ENCODE data around the gene PDE7B. TPM values are rescaled to one million over a fixed set of nuclear protein-coding genes. Genes with fewer than 3 reads are reported as not detected.

The PDE7B gene
- polyA plus RNA-seq, 1 donor (not counting 4 experiments of a cell fraction or from before 2014, with no cell fraction given): 0.01 TPM

- dilution Hi-C loops (cut with MboI; ENCODE audit: extremely low pct_ligation_motif_present, low sequenced_read_pairs): no loop called here
- FAIRE-seq (no peak), DNase-seq (ENCODE audit: low read depth, low spot score) (no peak)
- Histone ChIP-seq H3K27ac (ENCODE audit: control insufficient read depth, insufficient read depth, low read length) (no peak overlapping the region), H3K4me3 (ENCODE audit: control insufficient read depth in 2 of 3, extremely low read depth in 1 of 3, insufficient read depth in 2 of 3, low read depth in 1 of 3, low read length in 3 of 3) (no peak overlapping the region), H3K9ac (ENCODE audit: control insufficient read depth, extremely low read depth, insufficient read depth, low read length) (no peak overlapping the region), H4K20me1 (ENCODE audit: control insufficient read depth, extremely low read depth, insufficient read depth, low read length) (no peaks in the 10 kb centered on the region), H3K4me1 (ENCODE audit: control insufficient read depth, extremely low read depth, insufficient read depth, low read length) (peaks cover 22% of the 10 kb centered on the region), H3K9me3 (ENCODE audit: control insufficient read depth, low read depth, low read length) (no peaks in the 10 kb centered on the region), H3K9me1 (ENCODE audit: control insufficient read depth, extremely low read depth, insufficient read depth, low read length) (no peaks in the 10 kb centered on the region), H3K4me2 (ENCODE audit: control insufficient read depth, extremely low read depth, insufficient read depth, low read depth, low read length) (peak overlapping the region; percentile 11), H3K79me2 (ENCODE audit: control insufficient read depth, insufficient read depth, low read length) (no peaks in the 10 kb centered on the region), H3K27me3 (ENCODE audit: control insufficient read depth, extremely low read depth, insufficient read depth, low read length) (no peaks in the 10 kb centered on the region), H3K36me3 (ENCODE audit: control insufficient read depth in 2 of 2, extremely low read depth in 1 of 2, insufficient read depth in 2 of 2, low read length in 2 of 2) (no peaks in the 10 kb centered on the region), H2AFZ (ENCODE audit: control insufficient read depth, low read length) (peak overlapping the region; percentile 75)
- TF ChIP-seq CTCF (optimal IDR thresholded peaks at IDR 0.05 in 1 of 3, IDR thresholded peaks at IDR 0.05 in 1 of 3, conservative IDR thresholded peaks at IDR 0.05 in 1 of 3; ENCODE audit: extremely low read depth in 1 of 3, insufficient read depth in 2 of 3, low read length in 3 of 3): no peak
- TF ChIP-seq EZH2 (IDR thresholded peaks at IDR 0.05; ENCODE audit: low read length): no peak
Measured at GRCh38 chr6:135906972-135907465, 55.5 kb downstream of the PDE7B start.

- H3K9ac ChIP-seq (ENCODE audit: control insufficient read depth, extremely low read depth, insufficient read depth, low read length): no peak overlapping the region
- H3K27me3 ChIP-seq (ENCODE audit: control insufficient read depth, extremely low read depth, insufficient read depth, low read length): no peaks in the 10 kb centered on the region
- dilution Hi-C loops (cut with MboI; ENCODE audit: extremely low pct_ligation_motif_present, low sequenced_read_pairs): no loop called here
- FAIRE-seq (peak; percentile 95), DNase-seq (ENCODE audit: low read depth, low spot score) (peak; percentile 28)
- H3K4me2 ChIP-seq (ENCODE audit: control insufficient read depth, extremely low read depth, insufficient read depth, low read depth, low read length): no peak overlapping the region
- no peaks in the 10 kb centered on the region for H3K9me3 ChIP-seq (ENCODE audit: control insufficient read depth, low read depth, low read length)
- no peaks in the 10 kb centered on the region for H3K36me3 ChIP-seq (ENCODE audit: control insufficient read depth in 2 of 2, extremely low read depth in 1 of 2, insufficient read depth in 2 of 2, low read length in 2 of 2)
- H4K20me1 ChIP-seq (ENCODE audit: control insufficient read depth, extremely low read depth, insufficient read depth, low read length): no peaks in the 10 kb centered on the region
- no peak overlapping the region for H3K27ac ChIP-seq (ENCODE audit: control insufficient read depth, insufficient read depth, low read length)
- H3K9me1 ChIP-seq (ENCODE audit: control insufficient read depth, extremely low read depth, insufficient read depth, low read length): no peaks in the 10 kb centered on the region
- TF ChIP-seq CTCF (optimal IDR thresholded peaks at IDR 0.05 in 1 of 3, IDR thresholded peaks at IDR 0.05 in 1 of 3, conservative IDR thresholded peaks at IDR 0.05 in 1 of 3; ENCODE audit: extremely low read depth in 1 of 3, insufficient read depth in 2 of 3, low read length in 3 of 3): peak; percentile 70 to 79 (median 70)
- TF ChIP-seq EZH2 (IDR thresholded peaks at IDR 0.05; ENCODE audit: low read length): no peak
- no peaks in the 10 kb centered on the region for H3K79me2 ChIP-seq (ENCODE audit: control insufficient read depth, insufficient read depth, low read length)
- no peak overlapping the region for H3K4me3 ChIP-seq (ENCODE audit: control insufficient read depth in 2 of 3, extremely low read depth in 1 of 3, insufficient read depth in 2 of 3, low read depth in 1 of 3, low read length in 3 of 3)
- H3K4me1 ChIP-seq (ENCODE audit: control insufficient read depth, extremely low read depth, insufficient read depth, low read length): peaks cover 14% of the 10 kb centered on the region
- H2AFZ ChIP-seq (ENCODE audit: control insufficient read depth, low read length): no peak overlapping the region
Measured at GRCh38 chr6:135909737-135910387, 58.4 kb downstream of the PDE7B start.
